GM13976 (cell line): ENCODE results near the gene SLC4A3.

Experiments used
- DNase-seq: peaks from one replicate; pipeline ENCODE4 v3.0.0; 2012; ENCODE audit warnings: low spot score
- CTCF ChIP-seq: IDR thresholded peaks from 2 replicates; pipeline ENCODE4 v1.5.1; 2012; ENCODE audit warnings: borderline replicate concordance, mild to moderate bottlenecking; ENCODE audit not compliant: insufficient read depth; ENCODE audit errors: extremely low read depth, missing control alignments, control extremely low read depth
- in situ Hi-C: fragments of 300-500 bp; cut with MboI; formaldehyde crosslinking; loops from one replicate; pipeline ENCODE4 v1.12.0; 2022; ENCODE audit warnings: low sequenced_read_pairs, mixed read lengths, inconsistent platforms; ENCODE audit not compliant: unreplicated experiment

Gene SLC4A3

DNA sequence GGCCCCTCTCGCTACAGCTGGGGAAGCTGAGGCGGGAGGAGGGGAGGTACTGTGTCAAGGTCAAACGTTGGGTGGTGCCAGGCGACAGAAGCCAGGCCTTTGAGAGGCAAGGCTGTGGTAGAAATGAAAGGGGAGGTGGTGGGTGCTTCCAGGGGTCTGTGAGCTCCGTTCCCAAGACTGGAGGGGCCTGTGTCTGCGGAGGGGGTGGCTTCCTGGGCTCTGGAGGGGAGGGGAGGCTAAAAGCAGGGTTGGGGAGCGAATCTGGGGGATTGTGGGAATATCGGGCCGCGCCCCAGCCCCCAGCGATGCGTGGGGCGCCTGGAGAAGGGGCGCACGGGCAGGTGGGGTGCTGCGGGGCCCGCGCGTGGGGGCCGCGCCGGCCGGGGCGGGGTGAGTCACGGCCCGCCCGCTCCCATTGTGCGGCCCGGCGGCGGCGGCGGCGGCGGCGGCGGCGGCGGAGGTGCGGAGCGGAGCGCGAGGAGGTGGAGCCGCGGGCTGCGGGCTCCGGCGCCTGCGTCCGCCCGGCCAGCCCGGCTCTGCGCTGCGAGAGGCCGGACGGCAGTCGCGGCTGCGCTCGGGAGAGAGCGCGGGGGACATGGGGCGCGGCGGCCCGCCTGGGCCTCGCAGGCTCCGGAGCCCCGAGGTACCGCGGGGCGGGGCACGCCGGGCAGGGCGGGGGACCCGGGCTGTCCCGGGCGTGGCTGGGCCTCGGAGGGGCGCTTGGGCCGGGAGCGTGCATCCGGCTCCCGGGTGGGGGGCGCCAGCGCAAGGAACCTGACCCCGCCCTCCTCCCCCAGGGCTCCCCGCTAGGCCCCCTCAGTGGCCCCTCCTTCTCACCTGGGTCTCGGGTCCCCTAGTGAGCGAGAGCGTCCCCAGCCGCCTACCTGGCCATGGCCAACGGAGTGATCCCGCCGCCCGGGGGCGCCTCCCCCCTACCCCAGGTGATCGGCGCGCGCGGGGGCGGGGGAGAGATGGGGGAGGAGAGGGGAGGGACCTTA, at the start of gene SLC4A3:
Gene SLC4A3, plus strand, starts transcription at position 528 of the 998 bp plus-strand sequence. Its CDS starts 363 bp downstream, at position 891.
- in situ Hi-C loops: no loop called here
- DNase-seq: no peak
- no peak for TF ChIP-seq CTCF

- no peak for DNase-seq
- TF ChIP-seq CTCF: no peak
- in situ Hi-C loops: no loop called here
Observed at GRCh38 chr2:219578811-219579613, 48.4 kb upstream of the SLC4A3 start.

GRCh38 chr2:219581346-219581745, 46.1 kb upstream of the SLC4A3 start:
- no peak for DNase-seq
- TF ChIP-seq CTCF: no peak
- in situ Hi-C loops: no loop called here

DNA sequence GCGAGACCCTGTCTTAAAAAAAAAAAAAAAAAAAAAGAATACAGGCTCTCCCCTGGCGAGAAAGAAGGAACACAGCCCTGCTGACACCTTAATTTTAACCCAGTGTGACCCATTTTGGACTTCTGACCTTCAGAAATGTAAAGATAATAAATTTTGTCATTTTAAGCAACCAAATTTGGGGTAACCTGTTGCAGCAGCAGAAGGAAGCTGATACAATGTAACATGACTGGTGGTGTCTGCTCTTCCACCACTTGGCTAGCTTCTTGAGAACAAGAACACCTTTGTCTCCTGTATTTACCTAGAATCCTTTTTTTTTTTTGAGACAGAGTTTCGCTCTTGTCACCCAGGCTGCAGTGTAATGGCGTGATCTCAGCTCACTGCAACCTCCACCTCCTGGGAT, 36.3 kb upstream of the SLC4A3 start:
- DNase-seq: no peak
- in situ Hi-C loops: no loop called here
- TF ChIP-seq CTCF: no peak

DNA sequence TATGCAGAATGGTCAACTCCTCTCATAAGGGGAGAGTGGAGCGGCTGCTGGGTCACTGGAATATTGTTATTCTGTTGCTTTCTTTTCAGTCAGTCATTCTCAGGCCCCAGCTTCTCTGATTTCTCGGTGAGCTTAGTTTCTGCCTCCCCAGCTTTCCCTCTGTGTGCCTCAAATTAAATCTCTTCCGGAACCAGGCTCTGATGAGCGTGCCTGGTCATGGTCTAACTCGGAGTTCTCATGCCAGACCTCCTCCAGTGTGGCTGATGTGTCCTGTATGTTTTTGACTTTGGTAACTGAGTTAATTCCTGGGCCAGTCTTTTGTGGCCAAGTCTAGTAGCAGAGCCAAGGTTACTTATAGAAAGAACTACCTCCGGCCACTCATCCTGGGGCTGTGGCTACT, 34.7 kb upstream of the SLC4A3 start:
- no peak for TF ChIP-seq CTCF
- DNase-seq: no peak
- in situ Hi-C loops: no loop called here

DNA sequence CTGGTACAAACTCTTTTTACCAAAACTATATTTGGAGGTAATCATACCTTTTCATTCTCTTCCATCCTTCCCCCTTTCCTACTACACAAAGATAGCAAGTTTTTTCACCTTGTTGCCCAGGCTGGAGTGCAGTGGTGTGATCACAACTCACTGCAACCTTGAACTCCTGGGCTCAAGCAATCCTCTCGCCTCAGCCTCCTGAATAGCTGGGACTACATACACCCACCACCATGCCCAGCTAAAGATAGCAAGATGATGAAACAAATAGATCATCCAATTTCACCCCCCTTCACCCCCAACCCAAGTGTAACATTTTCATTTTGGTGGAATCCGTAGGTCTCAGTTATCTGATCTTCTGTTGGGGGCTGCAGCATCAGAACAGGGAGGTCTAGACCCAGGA, 34.3 kb upstream of the SLC4A3 start:
- TF ChIP-seq CTCF: no peak
- in situ Hi-C loops: no loop called here
- DNase-seq: no peak
